Uterus (tissue), 4 donors: ENCODE results near the gene STUB1. TPM values are rescaled to one million over a fixed set of nuclear protein-coding genes. Genes with fewer than 3 reads are reported as not detected.
A peak's percentile ranks its signal among the peaks of the same experiment; 100 is the strongest.

ENCODE experiments used
- DNase-seq, 2 donors: peaks; one replicate each; pipeline ENCODE4 v3.0.0-alpha.2; 2019 to 2020
- H3K27ac ChIP-seq, 2 donors: fragments of 200-600 bp; sonication (generic); 1 replicate in 1 of 2; 2 replicates in 1 of 2; pipeline ENCODE4 v1.5.1; 2016 to 2018
- H3K27me3 ChIP-seq, 2 donors: fragments of 200-600 bp; sonication (generic); one replicate each; pipeline ENCODE4 v1.5.1; 2018 to 2019; ENCODE audit warnings: control low read depth in 1 of 2
- H3K36me3 ChIP-seq, 2 donors: fragments of 200-600 bp; sonication (generic); one replicate each; pipeline ENCODE4 v1.5.1; 2019; ENCODE audit warnings: control low read depth in 1 of 2
- H3K4me1 ChIP-seq, 2 donors: fragments of 200-600 bp; sonication (generic); one replicate each; pipeline ENCODE4 v1.5.1; 2018 to 2019; ENCODE audit warnings: control low read depth in 1 of 2
- H3K4me3 ChIP-seq, 2 donors: fragments of 200-600 bp; sonication (generic); 1 replicate in 1 of 2; 2 replicates in 1 of 2; pipeline ENCODE4 v1.5.1; 2018 to 2019; ENCODE audit warnings: mild to moderate bottlenecking in 1 of 2
- H3K9me3 ChIP-seq, 2 donors: fragments of 200-600 bp; sonication (generic); one replicate each; pipeline ENCODE4 v1.5.1; 2019; ENCODE audit warnings: control low read depth in 1 of 2
- POLR2A ChIP-seq, 2 donors: fragments of 450-650 bp; IDR thresholded peaks; one replicate each; pipeline ENCODE4 v1.6.1; 2016; ENCODE audit warnings: antibody characterized with exemption in 2 of 2, mild to moderate bottlenecking in 1 of 2, moderate library complexity in 1 of 2
- intact Hi-C: fragments of 100-400 bp; cut with DNase I; formaldehyde crosslinking; loops from one replicate; pipeline ENCODE4 v1.15.1; 2023; ENCODE audit warnings: low total_unique reads
- total RNA-seq, 4 donors: library from RNA; depleted of rRNA in 3 of 4; stranded (reverse); fragments of >200 nt in 3 of 4; gene quantifications; one replicate each; pipeline versions ENCODE4 v1.1.0 to v1.2.4, GENCODE V29; 2014 to 2023
- TF ChIP-seq, protein P1 (sequence below), 4 experiments: fragments of 200-600 bp in 2 of 4; fragments of 450-650 bp in 2 of 4; sonication (generic) in 2 of 4; IDR thresholded peaks; one replicate each; pipeline ENCODE4 v1.5.1; 2016 to 2019; ENCODE audit warnings: antibody characterized with exemption in 4 of 4, mild to moderate bottlenecking in 2 of 4, moderate library complexity in 1 of 4
- donor health status: DM: yes; HTN: yes; CAD: no.

Gene STUB1
- 100 to 1,000 TPM in 2 of 4 donors, 10 to 100 TPM in 2; 62.7 to 212 (median 93.3) TPM for total RNA-seq

DNA sequence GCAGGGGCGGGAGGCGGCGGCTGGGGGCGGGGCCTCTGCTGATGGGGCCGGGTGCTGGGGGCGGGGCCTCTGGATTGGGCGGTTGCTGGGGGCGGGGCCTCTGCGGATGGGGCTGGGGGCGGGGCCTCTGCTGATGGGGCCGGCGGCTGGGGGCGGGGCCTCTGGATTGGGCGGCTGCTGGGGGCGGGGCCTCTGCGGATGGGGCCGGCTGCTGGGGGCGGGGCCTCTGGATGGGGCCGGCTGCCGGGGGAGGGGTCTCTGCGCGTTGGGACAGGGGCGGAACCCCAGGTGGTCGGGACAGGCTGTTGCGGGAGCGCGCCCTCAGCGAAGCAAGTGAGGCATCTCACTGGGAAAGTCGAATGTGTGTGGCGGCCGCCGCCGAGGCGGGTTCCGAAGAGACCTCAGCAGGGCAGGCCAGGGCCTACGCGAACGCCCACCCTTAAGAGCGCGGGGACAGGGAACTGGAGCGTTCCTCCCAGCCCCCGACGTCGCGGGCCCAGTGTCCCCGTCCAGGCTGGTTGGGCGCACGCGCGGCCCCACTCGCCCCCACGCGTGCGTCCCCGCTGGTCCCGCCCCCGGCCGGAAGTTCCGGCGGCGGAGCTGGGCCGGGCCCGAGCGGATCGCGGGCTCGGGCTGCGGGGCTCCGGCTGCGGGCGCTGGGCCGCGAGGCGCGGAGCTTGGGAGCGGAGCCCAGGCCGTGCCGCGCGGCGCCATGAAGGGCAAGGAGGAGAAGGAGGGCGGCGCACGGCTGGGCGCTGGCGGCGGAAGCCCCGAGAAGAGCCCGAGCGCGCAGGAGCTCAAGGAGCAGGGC is at the start of gene STUB1:
TSS of gene STUB1 (plus strand) at position 597 of the 811 bp plus-strand sequence. CDS start at position 713, 116 bp downstream.
- peak; percentile 66 to 88 for TF ChIP-seq POLR2A (IDR thresholded peaks at IDR 0.05)
- TF ChIP-seq, protein P1, sequence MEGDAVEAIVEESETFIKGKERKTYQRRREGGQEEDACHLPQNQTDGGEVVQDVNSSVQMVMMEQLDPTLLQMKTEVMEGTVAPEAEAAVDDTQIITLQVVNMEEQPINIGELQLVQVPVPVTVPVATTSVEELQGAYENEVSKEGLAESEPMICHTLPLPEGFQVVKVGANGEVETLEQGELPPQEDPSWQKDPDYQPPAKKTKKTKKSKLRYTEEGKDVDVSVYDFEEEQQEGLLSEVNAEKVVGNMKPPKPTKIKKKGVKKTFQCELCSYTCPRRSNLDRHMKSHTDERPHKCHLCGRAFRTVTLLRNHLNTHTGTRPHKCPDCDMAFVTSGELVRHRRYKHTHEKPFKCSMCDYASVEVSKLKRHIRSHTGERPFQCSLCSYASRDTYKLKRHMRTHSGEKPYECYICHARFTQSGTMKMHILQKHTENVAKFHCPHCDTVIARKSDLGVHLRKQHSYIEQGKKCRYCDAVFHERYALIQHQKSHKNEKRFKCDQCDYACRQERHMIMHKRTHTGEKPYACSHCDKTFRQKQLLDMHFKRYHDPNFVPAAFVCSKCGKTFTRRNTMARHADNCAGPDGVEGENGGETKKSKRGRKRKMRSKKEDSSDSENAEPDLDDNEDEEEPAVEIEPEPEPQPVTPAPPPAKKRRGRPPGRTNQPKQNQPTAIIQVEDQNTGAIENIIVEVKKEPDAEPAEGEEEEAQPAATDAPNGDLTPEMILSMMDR (IDR thresholded peaks at IDR 0.05), result peak in 1 of 4 experiments; percentile 2
- Histone ChIP-seq H3K9me3 (no peaks in the 10 kb centered on the region), H3K27ac (peak within 1 kb of the TSS; percentile 86 to 96), H3K36me3 (no peaks in the 10 kb centered on the region), H3K27me3 (no peaks in the 10 kb centered on the region), H3K4me1 (peaks cover 0 to 38% of the 10 kb centered on the region in 2 donors), H3K4me3 (peak within 1 kb of the TSS; percentile 43 to 82)
- DNase-seq, result peak; percentile 90
- intact Hi-C loops, result no loop called here

DNA sequence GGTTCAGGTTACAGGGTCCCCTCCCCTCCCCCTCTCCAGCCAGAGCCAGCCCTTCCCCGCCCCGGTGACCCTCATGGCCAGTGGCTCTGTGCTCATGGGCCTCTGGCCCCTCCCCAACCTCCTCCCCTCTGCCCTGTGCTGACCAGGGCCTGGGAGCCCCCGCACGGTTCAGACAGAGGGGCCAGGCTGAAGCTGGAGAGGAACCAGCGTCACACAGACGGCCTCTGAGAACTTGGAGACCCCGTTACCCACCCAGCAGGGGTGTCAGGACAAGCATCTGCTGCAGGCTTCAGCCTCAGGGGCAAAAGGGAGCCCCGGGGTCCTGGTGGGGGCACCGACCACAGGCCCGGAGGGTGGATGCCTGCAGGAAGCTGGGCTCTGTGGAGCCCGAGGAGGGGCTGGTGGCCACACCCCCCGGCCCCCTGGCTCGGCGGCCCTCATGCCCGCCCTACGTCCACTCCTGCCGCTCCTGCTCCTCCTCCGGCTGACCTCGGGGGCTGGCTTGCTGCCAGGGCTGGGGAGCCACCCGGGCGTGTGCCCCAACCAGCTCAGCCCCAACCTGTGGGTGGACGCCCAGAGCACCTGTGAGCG is 49.3 kb upstream of the STUB1 start, which contains the start of gene WFIKKN1:
TSS of gene WFIKKN1 (plus strand) at position 171 of the 591 bp plus-strand sequence. CDS start at position 440, 269 bp downstream.
- Histone ChIP-seq H3K36me3 (no peaks in the 10 kb centered on the region), H3K4me3 (no peak within 1 kb of the TSS), H3K9me3 (no peaks in the 10 kb centered on the region), H3K27me3 (no peaks in the 10 kb centered on the region), H3K4me1 (peaks cover 0 to 13% of the 10 kb centered on the region in 2 donors), H3K27ac (peak within 1 kb of the TSS in 1 of 2 donors; percentile 36)
- TF ChIP-seq, protein P1 (IDR thresholded peaks at IDR 0.05), result no peak
- intact Hi-C loops, result no loop called here
- DNase-seq, result peak in 1 of 2 donors; percentile 25

DNA sequence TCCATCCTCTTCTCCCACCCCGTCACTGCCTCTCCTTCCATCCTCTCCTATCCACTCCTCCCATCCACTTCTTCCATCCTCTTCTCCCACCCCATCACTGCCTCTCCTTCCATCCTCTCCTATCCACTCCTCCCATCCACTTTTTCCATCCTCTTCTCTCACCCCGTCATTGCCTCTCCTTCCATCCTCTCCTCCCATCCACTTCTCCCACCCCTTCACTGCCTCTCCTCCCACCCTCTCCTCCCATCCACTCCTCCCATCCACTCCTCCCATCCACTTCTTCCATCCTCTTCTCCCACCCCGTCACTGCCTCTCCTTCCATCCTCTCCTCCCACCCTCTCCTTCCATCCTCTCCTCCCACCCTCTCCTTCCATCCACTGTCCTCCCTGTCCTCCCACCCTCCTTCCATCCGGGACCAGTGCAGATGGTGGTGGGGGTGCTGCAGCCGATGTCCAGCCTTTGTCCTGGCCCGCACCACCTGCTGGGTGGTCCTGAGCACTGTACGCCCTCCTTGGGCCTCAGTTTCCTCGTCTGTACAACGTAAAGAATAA is 48.3 kb upstream of the STUB1 start:
- intact Hi-C loops, result no loop called here
- Histone ChIP-seq H3K27ac (no peak overlapping the region), H3K27me3 (no peaks in the 10 kb centered on the region), H3K36me3 (no peaks in the 10 kb centered on the region), H3K4me1 (peaks cover 0 to 13% of the 10 kb centered on the region in 2 donors), H3K9me3 (no peaks in the 10 kb centered on the region), H3K4me3 (no peak overlapping the region)
- TF ChIP-seq, protein P1 (IDR thresholded peaks at IDR 0.05), result no peak
- TF ChIP-seq POLR2A (IDR thresholded peaks at IDR 0.05), result no peak
- DNase-seq, result no peak

DNA sequence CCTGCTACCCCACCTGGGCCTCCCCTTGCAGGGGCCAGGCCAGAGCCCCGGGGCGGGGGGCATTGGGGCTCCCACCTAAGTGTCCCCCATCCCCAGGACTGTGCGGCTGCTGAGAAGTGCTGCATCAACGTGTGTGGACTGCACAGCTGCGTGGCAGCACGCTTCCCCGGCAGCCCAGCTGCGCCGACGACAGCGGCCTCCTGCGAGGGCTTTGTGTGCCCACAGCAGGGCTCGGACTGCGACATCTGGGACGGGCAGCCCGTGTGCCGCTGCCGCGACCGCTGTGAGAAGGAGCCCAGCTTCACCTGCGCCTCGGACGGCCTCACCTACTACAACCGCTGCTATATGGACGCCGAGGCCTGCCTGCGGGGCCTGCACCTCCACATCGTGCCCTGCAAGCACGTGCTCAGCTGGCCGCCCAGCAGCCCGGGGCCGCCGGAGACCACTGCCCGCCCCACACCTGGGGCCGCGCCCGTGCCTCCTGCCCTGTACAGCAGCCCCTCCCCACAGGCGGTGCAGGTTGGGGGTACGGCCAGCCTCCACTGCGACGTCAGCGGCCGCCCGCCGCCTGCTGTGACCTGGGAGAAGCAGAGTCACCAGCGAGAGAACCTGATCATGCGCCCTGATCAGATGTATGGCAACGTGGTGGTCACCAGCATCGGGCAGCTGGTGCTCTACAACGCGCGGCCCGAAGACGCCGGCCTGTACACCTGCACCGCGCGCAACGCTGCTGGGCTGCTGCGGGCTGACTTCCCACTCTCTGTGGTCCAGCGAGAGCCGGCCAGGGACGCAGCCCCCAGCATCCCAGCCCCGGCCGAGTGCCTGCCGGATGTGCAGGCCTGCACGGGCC is 47.5 kb upstream of the STUB1 start:
- intact Hi-C loops, result no loop called here
- Histone ChIP-seq H3K4me1 (peaks cover 0 to 15% of the 10 kb centered on the region in 2 donors), H3K27me3 (no peaks in the 10 kb centered on the region)

More for the DNA sequence above, 47.5 kb upstream of the STUB1 start:
- TF ChIP-seq, protein P1 (IDR thresholded peaks at IDR 0.05), result no peak
- TF ChIP-seq POLR2A (IDR thresholded peaks at IDR 0.05), result no peak
- no peak overlapping the region for H3K27ac ChIP-seq
- H3K36me3 ChIP-seq, result no peaks in the 10 kb centered on the region
- H3K4me3 ChIP-seq, result no peak overlapping the region
- DNase-seq, result no peak
- H3K9me3 ChIP-seq, result no peaks in the 10 kb centered on the region
